Measurements from ENCODE around the gene IRF6.

DNA sequence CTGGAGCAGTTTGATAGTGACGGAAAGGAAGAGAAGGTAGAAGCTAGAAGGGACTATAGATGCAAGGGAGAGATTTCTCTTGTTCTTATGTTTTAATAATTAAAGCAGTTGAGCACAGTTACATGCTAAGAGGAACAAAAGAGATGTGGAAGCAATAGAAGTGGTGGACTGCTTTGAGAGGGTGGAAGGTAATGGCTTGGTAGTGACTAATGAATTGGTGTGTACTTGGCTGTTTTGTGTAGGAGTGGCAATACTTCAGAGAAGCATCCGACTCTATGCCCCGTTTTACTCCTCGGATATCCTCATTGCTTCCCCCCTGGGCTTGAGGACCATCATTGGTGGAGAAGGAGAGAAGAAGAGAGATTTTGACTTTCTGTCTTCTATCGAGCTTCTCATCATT, 34.7 kb upstream of the IRF6 start:
- TF ChIP-seq, protein P1, sequence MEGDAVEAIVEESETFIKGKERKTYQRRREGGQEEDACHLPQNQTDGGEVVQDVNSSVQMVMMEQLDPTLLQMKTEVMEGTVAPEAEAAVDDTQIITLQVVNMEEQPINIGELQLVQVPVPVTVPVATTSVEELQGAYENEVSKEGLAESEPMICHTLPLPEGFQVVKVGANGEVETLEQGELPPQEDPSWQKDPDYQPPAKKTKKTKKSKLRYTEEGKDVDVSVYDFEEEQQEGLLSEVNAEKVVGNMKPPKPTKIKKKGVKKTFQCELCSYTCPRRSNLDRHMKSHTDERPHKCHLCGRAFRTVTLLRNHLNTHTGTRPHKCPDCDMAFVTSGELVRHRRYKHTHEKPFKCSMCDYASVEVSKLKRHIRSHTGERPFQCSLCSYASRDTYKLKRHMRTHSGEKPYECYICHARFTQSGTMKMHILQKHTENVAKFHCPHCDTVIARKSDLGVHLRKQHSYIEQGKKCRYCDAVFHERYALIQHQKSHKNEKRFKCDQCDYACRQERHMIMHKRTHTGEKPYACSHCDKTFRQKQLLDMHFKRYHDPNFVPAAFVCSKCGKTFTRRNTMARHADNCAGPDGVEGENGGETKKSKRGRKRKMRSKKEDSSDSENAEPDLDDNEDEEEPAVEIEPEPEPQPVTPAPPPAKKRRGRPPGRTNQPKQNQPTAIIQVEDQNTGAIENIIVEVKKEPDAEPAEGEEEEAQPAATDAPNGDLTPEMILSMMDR (IDR thresholded peaks at IDR 0.05; ENCODE audit: low read depth, low read length): no peak
- no peak for TF ChIP-seq POLR2A (IDR thresholded peaks at IDR 0.05; ENCODE audit: extremely low read depth, insufficient read length)

Data from NB4 (cell line).